ENCODE results near the gene EZH2.

EZH2 gene

GRCh38 chr7:148772297-148773089, 111.6 kb downstream of the EZH2 start:
- no peak for DNase-seq (ENCODE audit: low read depth, low spot score)

GRCh38 chr7:148770004-148770403, 114.1 kb downstream of the EZH2 start:
- DNase-seq (ENCODE audit: low read depth, low spot score): no peak

DNA sequence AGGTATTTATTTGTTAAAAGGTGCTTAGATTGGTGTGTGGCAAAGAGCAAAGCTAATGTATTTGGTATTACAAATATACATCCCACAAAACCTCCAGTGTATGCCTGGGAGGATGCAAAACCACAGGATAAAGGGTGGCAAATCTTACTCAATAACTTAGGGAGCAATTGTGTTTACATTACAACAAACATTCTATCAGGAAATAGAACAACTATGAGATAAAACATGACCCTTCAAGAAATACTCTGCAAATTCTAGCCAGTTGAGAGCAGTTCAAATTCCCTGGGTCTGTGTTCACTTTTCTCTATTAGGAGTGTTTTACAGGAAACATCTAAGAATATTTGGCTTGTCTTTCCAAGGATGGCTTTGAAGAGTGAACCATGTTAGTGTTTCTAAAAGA, 120.5 kb downstream of the EZH2 start:
- no peak for DNase-seq (ENCODE audit: low read depth, low spot score)

DNA sequence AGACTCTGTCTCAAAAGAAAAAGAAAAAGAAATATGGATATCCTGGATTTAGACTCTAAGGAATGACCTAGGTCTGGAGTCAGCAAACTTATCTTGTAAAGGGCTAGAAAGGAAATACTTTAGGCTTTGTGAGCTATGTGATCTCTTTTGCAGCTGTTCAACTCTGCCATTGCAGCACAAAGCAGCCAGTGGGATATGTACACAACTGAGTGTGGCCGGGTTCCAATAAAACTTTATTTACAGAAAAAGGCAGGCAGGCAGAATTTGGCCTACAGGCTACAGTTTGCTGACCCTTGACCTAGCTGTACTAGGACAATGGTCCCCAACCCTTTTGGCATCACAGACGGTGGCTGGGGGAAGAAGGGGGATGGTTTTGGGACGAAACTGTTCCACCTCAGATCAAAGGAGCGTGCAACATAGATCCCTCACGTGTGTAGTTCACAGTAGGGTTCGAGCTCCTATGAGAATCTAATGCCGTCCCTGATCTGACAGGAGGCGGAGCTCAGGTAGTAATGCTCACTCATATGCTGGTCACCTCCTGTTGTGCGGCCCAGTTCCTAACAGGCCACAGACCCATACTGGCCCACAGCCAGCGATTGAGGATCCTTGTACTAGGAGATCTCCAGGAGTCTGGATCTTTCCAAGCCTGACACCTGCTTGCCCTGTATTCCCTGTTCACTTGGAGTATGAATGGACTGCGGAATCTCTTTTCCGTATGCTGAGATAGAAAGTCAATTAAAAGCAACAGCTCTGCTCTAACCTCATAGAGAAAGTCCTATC, 122.4 kb downstream of the EZH2 start:
- no peak for DNase-seq (ENCODE audit: low read depth, low spot score)
